MG63 (cell line): ENCODE results near the gene VEGFA. TPM values are rescaled to one million over a fixed set of nuclear protein-coding genes. Genes with fewer than 3 reads are reported as not detected.

Source experiments
- DNase-seq: peaks from one replicate; pipeline ENCODE4 v3.0.0-alpha.2; 2020
- H3K27me3 ChIP-seq: fragments of 250-450 bp; sonication (Bioruptor Pico); 2 replicates; pipeline ENCODE4 v1.5.1; 2020; ENCODE audit warnings: mild to moderate bottlenecking, moderate library complexity
- H3K36me3 ChIP-seq: fragments of 250-450 bp; sonication (Bioruptor Pico); 2 replicates; pipeline ENCODE4 v1.5.1; 2020; ENCODE audit warnings: mild to moderate bottlenecking, moderate library complexity
- H3K4me3 ChIP-seq: fragments of 250-450 bp; sonication (Bioruptor Pico); 2 replicates; pipeline ENCODE4 v1.5.1; 2020; ENCODE audit warnings: mild to moderate bottlenecking, moderate library complexity
- H3K9me3 ChIP-seq: fragments of 250-450 bp; sonication (Bioruptor Pico); 2 replicates; pipeline ENCODE4 v1.5.1; 2020; ENCODE audit warnings: mild to moderate bottlenecking, moderate library complexity
- total RNA-seq: library from RNA; depleted of rRNA; stranded (reverse); fragments of >200 nt; shearing (Covaris generic); gene quantifications from 2 replicates; pipeline ENCODE4 v1.2.3, GENCODE V29; 2014; ENCODE audit warnings: low replicate concordance

Gene VEGFA
- total RNA-seq, 1 experiment from 2014 or later: 57.6 TPM

DNA sequence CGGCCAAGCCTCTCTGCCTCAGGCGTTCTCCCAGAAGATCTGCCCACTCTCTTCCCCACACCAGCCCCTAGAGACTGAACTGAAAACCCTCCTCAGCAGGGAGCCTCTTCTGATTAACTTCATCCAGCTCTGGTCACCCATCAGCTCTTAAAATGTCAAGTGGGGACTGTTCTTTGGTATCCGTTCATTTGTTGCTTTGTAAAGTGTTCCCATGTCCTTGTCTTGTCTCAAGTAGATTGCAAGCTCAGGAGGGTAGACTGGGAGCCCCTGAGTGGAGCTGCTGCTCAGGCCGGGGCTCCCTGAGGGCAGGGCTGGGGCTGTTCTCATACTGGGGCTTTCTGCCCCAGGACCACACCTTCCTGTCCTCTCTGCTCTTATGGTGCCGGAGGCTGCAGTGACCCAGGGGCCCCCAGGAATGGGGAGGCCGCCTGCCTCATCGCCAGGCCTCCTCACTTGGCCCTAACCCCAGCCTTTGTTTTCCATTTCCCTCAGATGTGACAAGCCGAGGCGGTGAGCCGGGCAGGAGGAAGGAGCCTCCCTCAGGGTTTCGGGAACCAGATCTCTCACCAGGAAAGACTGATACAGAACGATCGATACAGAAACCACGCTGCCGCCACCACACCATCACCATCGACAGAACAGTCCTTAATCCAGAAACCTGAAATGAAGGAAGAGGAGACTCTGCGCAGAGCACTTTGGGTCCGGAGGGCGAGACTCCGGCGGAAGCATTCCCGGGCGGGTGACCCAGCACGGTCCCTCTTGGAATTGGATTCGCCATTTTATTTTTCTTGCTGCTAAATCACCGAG lies 14.2 kb downstream of the VEGFA start:
- Histone ChIP-seq H3K27me3 (no peaks in the 10 kb centered on the region), H3K36me3 (peaks cover 41% of the 10 kb centered on the region), H3K9me3 (no peaks in the 10 kb centered on the region), H3K4me3 (no peak overlapping the region)
- no peak for DNase-seq

DNA sequence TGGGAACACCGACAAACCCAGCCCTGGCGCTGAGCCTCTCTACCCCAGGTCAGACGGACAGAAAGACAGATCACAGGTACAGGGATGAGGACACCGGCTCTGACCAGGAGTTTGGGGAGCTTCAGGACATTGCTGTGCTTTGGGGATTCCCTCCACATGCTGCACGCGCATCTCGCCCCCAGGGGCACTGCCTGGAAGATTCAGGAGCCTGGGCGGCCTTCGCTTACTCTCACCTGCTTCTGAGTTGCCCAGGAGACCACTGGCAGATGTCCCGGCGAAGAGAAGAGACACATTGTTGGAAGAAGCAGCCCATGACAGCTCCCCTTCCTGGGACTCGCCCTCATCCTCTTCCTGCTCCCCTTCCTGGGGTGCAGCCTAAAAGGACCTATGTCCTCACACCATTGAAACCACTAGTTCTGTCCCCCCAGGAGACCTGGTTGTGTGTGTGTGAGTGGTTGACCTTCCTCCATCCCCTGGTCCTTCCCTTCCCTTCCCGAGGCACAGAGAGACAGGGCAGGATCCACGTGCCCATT lies 15.3 kb downstream of the VEGFA start:
- Histone ChIP-seq H3K36me3 (peaks cover 34% of the 10 kb centered on the region), H3K4me3 (no peak overlapping the region), H3K9me3 (no peaks in the 10 kb centered on the region), H3K27me3 (no peaks in the 10 kb centered on the region)
- no peak for DNase-seq

DNA sequence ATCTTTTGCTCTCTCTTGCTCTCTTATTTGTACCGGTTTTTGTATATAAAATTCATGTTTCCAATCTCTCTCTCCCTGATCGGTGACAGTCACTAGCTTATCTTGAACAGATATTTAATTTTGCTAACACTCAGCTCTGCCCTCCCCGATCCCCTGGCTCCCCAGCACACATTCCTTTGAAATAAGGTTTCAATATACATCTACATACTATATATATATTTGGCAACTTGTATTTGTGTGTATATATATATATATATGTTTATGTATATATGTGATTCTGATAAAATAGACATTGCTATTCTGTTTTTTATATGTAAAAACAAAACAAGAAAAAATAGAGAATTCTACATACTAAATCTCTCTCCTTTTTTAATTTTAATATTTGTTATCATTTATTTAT lies 15.9 kb downstream of the VEGFA start:
- H3K27me3 ChIP-seq: no peaks in the 10 kb centered on the region
- H3K9me3 ChIP-seq: no peaks in the 10 kb centered on the region
- H3K36me3 ChIP-seq: peaks cover 32% of the 10 kb centered on the region
- DNase-seq: no peak
- no peak overlapping the region for H3K4me3 ChIP-seq

DNA sequence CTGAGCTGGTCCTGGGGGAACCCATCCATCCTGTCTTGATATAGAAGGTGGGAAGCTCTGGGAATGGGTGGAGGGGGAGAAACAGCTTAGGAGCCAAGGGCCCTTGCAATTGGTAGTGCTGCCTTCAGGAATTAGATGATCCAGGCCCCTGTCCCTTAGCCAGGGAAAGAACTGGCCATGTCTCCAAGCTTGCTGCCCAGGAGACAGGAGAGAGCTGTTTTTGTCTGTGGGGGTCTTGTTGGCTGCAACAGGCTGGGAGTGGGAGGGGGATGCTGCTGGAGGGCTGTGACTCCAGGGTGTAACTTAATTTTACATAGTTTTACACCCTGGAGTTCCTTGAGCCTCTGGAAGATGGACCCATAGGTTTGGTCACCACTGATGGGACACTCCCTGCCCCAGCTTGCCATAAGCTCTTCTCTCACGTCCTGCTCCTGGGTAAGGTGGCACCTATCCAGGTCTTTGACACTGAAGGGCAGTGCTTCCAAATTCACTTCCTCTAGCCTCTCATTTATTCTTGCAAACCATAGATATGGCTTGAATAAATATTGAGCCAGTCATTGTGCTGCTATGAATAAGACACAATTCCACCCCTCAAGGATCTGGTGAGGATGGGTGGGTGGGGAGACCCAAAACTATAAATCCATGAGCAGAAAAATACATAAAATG lies 16.8 kb downstream of the VEGFA start:
- no peaks in the 10 kb centered on the region for H3K27me3 ChIP-seq
- H3K36me3 ChIP-seq: peaks cover 23% of the 10 kb centered on the region
- DNase-seq: no peak
- H3K9me3 ChIP-seq: no peaks in the 10 kb centered on the region
- no peak overlapping the region for H3K4me3 ChIP-seq

DNA sequence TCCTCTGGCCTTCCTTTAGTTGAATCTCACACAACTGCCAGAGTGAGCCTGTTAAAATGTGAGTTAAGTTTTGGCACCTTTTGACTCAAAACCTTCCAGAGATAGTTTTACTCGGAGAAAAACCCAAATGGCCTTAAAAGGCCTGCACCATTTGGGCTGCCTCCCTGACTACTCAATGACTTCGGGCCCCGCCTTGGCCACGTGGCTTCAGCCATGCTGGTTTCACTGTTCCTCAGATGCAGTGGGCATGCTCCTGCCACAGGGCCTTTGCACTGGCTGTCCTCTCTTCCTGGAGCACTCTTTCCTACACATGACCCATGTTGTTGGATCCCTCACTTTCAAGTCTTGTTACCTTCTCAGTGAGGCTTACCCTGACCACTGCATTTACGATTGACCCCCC lies 18.3 kb downstream of the VEGFA start:
- H3K4me3 ChIP-seq: no peak overlapping the region
- H3K27me3 ChIP-seq: no peaks in the 10 kb centered on the region
- no peaks in the 10 kb centered on the region for H3K9me3 ChIP-seq
- DNase-seq: no peak
- H3K36me3 ChIP-seq: peaks cover 14% of the 10 kb centered on the region

DNA sequence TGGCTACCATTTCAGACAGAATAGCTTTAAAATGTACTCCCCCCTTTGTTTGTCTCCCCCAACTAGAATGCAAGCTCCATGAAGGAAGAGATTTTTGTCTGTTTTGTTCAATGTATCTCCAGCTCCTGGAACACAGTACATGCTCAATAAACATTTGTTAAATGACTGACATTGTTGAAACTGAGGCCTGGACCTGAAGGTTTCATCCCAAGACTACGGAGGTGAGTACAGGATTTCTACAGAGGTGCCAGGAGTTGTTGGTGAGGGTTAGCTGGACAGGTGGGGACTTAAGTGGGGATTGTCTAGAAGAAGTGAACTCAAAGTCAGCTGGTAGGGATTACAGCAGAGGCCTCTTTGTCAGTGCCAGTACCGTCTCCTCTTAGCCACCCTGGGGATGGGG lies 19.4 kb downstream of the VEGFA start:
- H3K4me3 ChIP-seq: no peak overlapping the region
- peaks cover 11% of the 10 kb centered on the region for H3K36me3 ChIP-seq
- H3K9me3 ChIP-seq: no peaks in the 10 kb centered on the region
- DNase-seq: no peak
- H3K27me3 ChIP-seq: no peaks in the 10 kb centered on the region

DNA sequence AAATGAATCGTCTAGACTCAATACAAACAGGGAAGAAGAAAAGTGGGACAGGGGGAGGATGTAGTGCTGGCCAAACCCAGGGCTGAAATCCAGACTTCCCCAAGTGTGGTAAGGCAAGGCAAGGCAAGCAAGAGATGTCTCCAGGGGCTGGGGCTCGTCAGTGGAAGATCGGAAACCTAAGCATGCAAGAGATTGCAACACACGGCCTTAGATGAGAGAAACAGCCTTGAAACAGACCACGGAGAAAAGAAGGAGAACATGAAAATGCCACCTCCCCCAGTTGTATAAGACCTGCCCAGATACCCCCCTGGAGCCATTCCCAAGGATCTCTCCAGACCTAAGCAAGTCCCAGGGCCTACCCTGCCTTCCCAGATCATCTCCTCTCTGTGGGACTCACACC lies 20.0 kb downstream of the VEGFA start:
- Histone ChIP-seq H3K27me3 (no peaks in the 10 kb centered on the region), H3K36me3 (peaks cover 11% of the 10 kb centered on the region), H3K4me3 (no peak overlapping the region), H3K9me3 (no peaks in the 10 kb centered on the region)
- DNase-seq: no peak

DNA sequence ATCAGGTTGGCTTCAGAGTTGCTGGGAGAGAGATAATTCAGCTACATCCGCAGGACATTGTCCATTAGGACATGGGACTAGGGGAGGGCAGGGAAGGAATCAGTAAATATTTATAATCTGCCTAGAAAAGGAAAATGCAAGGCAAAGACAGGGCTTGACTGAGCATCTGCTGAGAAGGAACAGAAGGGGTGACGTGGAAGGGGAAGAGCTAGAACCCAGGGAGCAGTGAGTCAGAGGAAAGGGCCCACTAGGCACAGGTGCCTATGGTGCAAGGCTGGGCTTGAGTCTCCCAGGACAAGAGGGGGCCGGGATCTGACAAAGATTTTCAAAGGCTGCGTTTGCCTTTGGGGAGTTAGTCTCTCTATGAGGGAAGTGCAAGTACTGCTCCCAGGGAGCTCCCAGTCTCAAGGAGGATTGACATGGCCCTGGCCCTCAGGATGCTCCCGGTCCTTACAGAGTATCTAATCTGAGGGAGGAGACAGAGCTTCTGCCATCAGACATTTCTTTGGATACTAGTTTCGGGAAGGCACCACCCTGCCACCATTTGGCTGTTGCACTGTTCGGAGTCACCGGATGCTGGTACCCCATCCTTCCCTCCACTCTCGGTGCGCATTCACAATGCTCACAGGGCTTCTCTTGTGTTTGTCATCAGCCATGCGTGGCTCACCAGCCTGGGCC lies 21.9 kb downstream of the VEGFA start:
- Histone ChIP-seq H3K4me3 (no peak overlapping the region), H3K36me3 (no peaks in the 10 kb centered on the region; the same call in 1 of the 2 replicates), H3K9me3 (no peaks in the 10 kb centered on the region), H3K27me3 (no peaks in the 10 kb centered on the region)
- DNase-seq: no peak

DNA sequence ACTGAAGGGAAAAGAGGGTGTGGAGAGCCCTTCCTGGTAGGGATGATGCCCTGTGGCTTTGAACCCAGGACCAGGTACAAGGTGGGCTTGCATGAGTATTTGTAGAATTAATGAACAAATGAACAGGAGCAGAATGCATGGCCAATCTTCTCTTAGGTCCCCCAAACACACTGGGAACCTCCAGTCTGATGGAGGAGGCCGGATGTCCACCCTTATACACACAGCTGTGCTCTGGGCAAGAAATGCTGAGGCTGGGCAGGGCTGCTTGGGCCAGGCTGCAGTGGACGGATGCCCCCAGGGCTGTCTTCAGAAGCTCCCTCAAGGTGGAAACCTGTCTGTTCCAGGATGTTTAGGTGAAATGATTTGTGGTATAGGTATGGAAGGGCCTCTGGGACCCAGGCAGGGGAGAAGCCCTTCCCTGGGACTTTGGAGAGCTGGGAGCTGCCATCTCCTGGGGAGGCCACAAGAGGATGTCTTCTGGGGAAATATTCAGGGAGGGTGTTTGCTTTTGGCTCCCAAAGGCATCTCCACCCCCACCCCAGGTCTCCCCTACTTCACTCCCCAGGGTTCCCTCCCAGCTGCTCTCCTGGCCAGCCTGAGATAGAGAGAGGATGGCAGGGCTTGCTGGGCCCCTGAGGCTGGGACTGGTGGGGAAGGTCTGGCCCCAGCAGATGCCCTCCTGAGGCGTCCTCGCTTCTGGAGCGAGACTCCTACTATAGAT lies 23.3 kb downstream of the VEGFA start:
- H3K27me3 ChIP-seq: no peaks in the 10 kb centered on the region
- H3K9me3 ChIP-seq: no peaks in the 10 kb centered on the region
- DNase-seq: no peak
- no peak overlapping the region for H3K4me3 ChIP-seq
- H3K36me3 ChIP-seq: no peaks in the 10 kb centered on the region

DNA sequence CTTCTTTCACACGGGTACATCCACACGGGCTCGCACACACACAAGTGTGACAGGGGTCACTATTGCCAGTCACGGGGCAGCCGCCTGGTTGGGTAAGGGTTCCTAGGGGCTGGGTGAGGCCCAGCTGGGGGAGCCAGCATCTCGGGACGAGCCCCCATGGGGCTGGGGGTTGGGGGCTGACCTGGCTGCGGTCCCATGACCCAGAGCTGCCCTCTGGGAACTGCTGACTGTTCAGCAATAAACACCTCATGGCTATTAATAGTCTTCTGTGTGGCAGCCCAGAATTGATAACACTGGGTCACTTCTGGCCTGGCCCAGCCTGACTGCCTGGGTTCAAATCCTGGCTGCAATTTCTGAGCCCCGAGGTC lies 23.8 kb downstream of the VEGFA start:
- H3K36me3 ChIP-seq: no peaks in the 10 kb centered on the region
- H3K27me3 ChIP-seq: no peaks in the 10 kb centered on the region
- no peaks in the 10 kb centered on the region for H3K9me3 ChIP-seq
- no peak overlapping the region for H3K4me3 ChIP-seq
- no peak for DNase-seq

DNA sequence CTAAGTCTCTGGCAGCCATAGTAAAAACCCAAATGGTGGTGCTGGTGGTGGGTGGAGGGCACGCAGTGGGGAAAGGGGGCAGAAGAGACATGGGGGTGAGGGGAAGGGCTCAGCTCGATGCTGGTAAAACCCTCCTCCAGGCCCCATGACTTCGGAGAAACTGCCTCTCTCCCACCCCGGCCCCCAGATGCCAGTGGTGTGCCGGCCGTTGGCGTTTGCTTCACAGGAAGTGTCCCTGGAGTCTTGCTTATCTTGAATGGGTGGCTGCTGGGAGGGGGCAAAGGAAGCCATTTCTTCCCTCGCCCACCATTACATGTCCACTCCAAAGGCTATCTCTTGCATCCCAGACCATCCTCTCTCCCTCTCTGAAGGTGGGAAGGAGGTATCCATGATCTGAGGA lies 25.4 kb downstream of the VEGFA start:
- Histone ChIP-seq H3K36me3 (no peaks in the 10 kb centered on the region), H3K27me3 (no peaks in the 10 kb centered on the region), H3K9me3 (no peaks in the 10 kb centered on the region), H3K4me3 (no peak overlapping the region)
- DNase-seq: no peak

DNA sequence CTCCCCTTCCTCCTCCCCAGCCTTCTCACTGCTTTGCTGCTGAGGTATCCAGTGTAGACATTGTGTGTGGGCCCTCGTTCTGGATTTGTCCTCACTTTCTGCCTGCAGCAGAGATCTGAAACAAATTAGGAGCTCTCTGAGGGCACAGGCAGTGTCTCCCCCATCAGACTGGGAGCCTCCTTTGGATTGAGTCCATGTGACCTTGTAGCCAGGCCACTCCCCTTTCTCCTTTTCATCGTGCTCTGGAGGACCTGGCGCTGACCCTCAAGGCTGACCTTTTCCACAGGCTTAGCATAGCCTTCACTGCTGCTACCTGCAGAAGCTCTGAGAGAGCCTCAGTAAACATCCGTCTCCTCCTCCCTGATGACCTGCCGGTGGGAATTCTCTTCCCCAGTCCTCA lies 26.2 kb downstream of the VEGFA start:
- H3K36me3 ChIP-seq: no peaks in the 10 kb centered on the region
- H3K9me3 ChIP-seq: no peaks in the 10 kb centered on the region
- DNase-seq: no peak
- no peak overlapping the region for H3K4me3 ChIP-seq
- no peaks in the 10 kb centered on the region for H3K27me3 ChIP-seq

DNA sequence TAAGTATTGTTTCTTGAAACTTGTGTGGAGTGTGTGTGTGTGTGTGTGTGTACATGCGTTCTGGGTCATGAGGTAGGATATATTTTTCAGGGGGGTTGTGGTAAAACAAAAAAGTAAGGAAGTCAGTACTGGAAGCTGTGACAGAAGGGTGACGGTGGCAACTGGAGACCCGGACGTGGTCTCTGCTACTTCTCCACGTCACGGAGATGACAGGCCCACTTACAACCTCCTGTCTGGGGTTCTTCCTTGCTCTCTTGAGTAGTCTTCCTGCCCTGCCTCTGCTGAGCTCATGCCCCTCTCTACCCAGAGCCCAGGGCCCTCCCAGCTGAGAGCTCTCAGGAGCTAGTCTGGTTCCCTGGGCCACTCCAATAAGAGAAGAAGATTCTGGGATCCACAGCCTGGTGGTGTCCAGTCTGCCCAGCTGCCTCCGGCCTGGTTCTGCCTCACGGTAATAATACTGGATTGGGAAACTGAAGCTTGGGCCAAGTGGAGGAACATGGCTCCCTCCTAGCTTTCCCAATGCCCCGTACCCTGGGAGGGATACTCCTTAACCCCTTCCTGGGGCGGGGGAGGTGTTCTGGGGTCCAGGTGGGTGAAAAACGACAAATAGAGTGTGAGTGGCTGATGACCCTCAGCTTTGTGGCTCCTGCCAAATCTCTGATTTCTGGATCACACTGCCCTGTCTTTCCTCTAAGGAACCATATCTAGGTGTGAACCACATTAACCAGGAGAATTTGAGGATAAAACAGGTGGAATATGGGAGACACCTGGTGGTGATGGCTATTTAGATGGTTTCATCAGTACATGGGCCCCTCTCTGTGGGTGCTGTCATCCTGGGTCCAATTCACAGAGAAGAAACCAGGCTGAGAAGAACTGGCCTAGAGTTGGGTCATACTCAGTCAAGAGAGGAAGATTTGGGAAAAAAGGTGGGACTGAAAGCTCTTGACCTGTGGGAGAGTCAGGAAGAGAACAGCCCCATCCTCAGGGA lies 27.2 kb downstream of the VEGFA start:
- no peak for DNase-seq
- H3K27me3 ChIP-seq: no peaks in the 10 kb centered on the region
- no peak overlapping the region for H3K4me3 ChIP-seq
- H3K36me3 ChIP-seq: no peaks in the 10 kb centered on the region
- no peaks in the 10 kb centered on the region for H3K9me3 ChIP-seq

DNA sequence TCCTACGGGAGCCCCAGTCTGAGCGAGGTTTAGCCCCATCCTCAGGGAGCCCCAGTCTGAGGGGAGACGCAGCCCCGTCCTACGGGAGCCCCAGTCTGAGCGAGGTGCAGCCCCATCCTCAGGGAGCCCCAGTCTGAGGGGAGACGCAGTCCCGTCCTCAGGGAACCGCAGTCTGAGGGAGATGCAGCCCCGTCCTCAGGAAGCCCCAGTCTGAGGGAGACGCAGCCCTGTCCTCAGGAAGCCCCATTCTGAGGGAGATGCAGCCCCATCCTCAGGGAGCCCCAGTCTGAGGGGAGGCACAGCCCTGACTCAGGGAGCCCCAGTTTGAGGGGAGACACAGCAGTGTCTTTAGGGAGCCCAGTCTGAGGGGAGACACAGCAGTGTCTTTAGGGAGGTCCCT lies 27.9 kb downstream of the VEGFA start:
- Histone ChIP-seq H3K9me3 (no peaks in the 10 kb centered on the region), H3K4me3 (no peak overlapping the region), H3K36me3 (no peaks in the 10 kb centered on the region), H3K27me3 (no peaks in the 10 kb centered on the region)
- no peak for DNase-seq

DNA sequence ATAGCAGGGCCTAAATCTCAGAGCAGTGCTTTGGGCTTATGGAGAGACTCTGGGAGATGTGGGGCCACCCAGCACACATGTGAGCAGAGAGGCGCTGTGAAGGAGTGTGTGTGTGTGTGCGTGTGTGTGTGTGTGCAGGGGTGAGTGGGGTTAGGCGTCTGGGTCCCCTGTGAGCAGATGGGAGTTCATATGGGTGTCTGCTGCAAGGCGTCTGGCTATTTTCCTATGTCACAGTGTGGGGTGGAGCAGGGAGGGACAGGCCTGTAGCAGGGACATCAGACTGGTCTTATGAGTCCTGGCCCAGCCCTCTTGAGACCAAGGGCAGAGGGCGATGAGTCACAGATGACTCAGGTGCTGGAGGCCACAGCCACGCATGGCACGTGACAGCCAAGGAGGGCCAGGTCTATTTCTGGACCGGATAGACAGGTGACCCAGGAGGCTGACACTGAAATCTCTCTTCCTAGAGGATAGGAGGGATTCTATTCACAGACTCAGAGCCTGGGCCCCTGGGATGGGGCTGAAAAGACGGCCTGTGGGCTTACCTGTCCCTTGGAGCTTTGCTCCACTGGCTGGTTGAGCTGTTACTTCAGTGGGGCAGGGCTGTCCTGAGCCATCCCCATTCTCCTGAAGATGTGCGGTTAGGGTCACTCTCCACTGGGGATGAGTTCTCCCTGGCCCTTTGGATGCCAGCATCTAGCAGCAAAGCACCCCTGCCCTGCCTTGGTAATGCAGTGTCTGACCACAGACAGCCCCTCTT lies 28.9 kb downstream of the VEGFA start:
- H3K27me3 ChIP-seq: no peaks in the 10 kb centered on the region

More for the DNA sequence above, 28.9 kb downstream of the VEGFA start:
- DNase-seq: peak; percentile 65
- Histone ChIP-seq H3K4me3 (no peak overlapping the region), H3K9me3 (no peaks in the 10 kb centered on the region), H3K36me3 (no peaks in the 10 kb centered on the region)
